Astrocyte of the spinal cord (primary cell): Measurements from ENCODE around the gene HMOX2.

Experiments
- DNase-seq: peaks from one replicate; pipeline ENCODE4 v3.0.0; 2011; ENCODE audit warnings: low read depth, low spot score
- H3K4me3 ChIP-seq: 2 replicates; pipeline ENCODE4 v1.5.1; 2011; ENCODE audit warnings: low read depth, mild to moderate bottlenecking, low read length, moderate library complexity
- in situ Hi-C: cut with HindIII; loops from 2 replicates; pipeline ENCODE4 v1.10.0; 2017; ENCODE audit warnings: low sequenced_read_pairs
- TF ChIP-seq, protein P1 (sequence below): IDR thresholded peaks from 2 replicates; pipeline ENCODE4 v1.5.1; 2012; ENCODE audit warnings: low read depth, mild to moderate bottlenecking, low read length, inconsistent platforms

The HMOX2 gene

DNA sequence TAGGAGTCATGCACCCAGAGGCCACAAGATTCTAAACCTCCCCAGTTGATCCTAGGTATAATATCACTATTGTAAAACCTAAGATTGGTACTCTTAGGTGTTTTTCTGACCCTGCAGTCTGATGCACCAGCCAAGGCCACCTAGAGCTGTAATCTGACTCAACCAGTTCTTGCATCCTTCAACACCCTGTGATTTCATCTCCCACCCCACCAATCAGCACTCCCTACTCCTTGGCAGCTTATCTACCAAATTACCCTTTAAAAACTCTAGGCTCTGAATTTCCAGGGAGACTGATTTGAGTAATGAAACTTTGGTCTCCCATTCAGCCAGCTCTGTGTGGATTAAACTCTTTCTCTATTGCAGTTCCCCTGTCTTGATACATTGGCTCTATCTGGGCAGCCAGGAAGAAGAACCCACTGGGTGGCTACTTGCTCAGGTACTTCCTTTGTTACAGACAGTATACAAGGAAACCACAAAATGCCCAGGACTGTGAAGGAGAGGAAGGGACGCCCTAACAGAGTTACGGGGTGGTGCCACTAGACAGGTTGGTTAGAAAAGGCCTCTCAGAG lies 63.6 kb downstream of the HMOX2 start:
- in situ Hi-C loops = no loop called here
- no peak for DNase-seq
- no peak overlapping the region for H3K4me3 ChIP-seq
- TF ChIP-seq, protein P1, sequence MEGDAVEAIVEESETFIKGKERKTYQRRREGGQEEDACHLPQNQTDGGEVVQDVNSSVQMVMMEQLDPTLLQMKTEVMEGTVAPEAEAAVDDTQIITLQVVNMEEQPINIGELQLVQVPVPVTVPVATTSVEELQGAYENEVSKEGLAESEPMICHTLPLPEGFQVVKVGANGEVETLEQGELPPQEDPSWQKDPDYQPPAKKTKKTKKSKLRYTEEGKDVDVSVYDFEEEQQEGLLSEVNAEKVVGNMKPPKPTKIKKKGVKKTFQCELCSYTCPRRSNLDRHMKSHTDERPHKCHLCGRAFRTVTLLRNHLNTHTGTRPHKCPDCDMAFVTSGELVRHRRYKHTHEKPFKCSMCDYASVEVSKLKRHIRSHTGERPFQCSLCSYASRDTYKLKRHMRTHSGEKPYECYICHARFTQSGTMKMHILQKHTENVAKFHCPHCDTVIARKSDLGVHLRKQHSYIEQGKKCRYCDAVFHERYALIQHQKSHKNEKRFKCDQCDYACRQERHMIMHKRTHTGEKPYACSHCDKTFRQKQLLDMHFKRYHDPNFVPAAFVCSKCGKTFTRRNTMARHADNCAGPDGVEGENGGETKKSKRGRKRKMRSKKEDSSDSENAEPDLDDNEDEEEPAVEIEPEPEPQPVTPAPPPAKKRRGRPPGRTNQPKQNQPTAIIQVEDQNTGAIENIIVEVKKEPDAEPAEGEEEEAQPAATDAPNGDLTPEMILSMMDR = no peak

- H3K4me3 ChIP-seq = no peak overlapping the region
- TF ChIP-seq, protein P1 = no peak
- no peak for DNase-seq
- in situ Hi-C loops = no loop called here
Observed at GRCh38 chr16:4544473-4544872, 68.3 kb downstream of the HMOX2 start.

GRCh38 chr16:4548124-4548523 lies 71.9 kb downstream of the HMOX2 start:
- DNase-seq = no peak
- H3K4me3 ChIP-seq = no peak overlapping the region
- in situ Hi-C loops = no loop called here
- TF ChIP-seq, protein P1 = no peak

GRCh38 chr16:4550591-4550990 lies 74.4 kb downstream of the HMOX2 start:
- no peak overlapping the region for H3K4me3 ChIP-seq
- DNase-seq = no peak
- TF ChIP-seq, protein P1 = no peak
- in situ Hi-C loops = no loop called here

GRCh38 chr16:4552541-4552940 lies 76.3 kb downstream of the HMOX2 start:
- no peak for DNase-seq
- in situ Hi-C loops = no loop called here
- H3K4me3 ChIP-seq = no peak overlapping the region
- TF ChIP-seq, protein P1 = no peak

DNA sequence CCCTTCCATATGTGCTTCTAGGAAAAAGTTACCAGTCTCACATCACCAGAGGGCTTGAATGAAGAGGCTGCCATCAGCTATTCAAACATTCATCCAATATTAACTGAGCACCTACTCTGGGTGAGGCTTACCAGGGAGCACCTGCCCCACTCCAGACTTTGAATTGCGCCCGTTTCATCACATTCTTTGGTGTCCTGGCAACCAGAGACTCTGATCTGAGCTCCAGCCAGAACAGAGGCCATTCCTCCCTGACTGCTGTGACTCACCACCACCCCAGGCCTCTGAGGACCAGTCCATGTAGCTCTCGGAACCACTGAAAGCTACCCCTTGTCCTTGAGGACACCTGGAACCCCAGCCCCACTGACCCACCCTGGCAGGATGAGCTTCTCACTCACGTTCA lies 79.9 kb downstream of the HMOX2 start, which contains the start of gene C16orf96:
TSS of gene C16orf96 (plus strand) at position 229 of the 400 bp plus-strand sequence. CDS start at position 379, 150 bp downstream.
- in situ Hi-C loops = no loop called here
- H3K4me3 ChIP-seq = no peak within 1 kb of the TSS
- TF ChIP-seq, protein P1 = no peak
- DNase-seq = no peak
